ENCODE measurements around the gene NAA50.

DNA sequence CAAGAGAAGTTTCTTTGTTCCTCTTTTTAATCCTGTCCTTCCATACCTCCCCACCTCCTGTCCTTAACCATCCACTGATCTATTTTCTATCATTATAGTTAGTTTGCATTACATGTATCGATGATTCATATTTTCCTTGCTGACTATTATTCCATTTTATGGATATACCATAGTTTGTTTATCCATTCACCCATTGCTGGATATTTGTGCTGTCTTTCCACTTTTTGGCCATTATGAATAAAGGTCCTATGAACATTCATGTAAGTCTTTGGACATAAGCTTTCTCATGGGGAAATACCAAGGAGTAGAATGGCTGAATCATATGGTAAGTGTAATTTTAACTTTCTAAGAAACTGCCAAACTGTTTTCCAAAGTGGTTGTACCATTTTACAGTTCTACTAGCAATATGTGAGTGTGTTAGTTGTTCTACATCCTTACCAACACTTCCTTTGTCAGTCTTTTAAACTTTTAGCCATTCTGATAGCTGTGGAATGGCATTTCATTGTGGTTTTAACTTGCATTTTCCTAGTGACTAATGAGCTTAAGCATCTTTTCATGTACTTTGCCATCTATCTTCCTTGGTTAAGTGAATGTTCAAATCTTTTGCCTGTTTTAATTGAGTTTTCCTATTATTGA is 12.5 kb upstream of the NAA50 start:
- TF ChIP-seq, protein P1, sequence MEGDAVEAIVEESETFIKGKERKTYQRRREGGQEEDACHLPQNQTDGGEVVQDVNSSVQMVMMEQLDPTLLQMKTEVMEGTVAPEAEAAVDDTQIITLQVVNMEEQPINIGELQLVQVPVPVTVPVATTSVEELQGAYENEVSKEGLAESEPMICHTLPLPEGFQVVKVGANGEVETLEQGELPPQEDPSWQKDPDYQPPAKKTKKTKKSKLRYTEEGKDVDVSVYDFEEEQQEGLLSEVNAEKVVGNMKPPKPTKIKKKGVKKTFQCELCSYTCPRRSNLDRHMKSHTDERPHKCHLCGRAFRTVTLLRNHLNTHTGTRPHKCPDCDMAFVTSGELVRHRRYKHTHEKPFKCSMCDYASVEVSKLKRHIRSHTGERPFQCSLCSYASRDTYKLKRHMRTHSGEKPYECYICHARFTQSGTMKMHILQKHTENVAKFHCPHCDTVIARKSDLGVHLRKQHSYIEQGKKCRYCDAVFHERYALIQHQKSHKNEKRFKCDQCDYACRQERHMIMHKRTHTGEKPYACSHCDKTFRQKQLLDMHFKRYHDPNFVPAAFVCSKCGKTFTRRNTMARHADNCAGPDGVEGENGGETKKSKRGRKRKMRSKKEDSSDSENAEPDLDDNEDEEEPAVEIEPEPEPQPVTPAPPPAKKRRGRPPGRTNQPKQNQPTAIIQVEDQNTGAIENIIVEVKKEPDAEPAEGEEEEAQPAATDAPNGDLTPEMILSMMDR (IDR thresholded peaks at IDR 0.05; ENCODE audit: low read length), result no peak
- TF ChIP-seq EZH2 (IDR thresholded peaks at IDR 0.05; ENCODE audit: borderline replicate concordance, low read length), result no peak
